ENCODE results near the gene FIBP.

Gene FIBP

DNA sequence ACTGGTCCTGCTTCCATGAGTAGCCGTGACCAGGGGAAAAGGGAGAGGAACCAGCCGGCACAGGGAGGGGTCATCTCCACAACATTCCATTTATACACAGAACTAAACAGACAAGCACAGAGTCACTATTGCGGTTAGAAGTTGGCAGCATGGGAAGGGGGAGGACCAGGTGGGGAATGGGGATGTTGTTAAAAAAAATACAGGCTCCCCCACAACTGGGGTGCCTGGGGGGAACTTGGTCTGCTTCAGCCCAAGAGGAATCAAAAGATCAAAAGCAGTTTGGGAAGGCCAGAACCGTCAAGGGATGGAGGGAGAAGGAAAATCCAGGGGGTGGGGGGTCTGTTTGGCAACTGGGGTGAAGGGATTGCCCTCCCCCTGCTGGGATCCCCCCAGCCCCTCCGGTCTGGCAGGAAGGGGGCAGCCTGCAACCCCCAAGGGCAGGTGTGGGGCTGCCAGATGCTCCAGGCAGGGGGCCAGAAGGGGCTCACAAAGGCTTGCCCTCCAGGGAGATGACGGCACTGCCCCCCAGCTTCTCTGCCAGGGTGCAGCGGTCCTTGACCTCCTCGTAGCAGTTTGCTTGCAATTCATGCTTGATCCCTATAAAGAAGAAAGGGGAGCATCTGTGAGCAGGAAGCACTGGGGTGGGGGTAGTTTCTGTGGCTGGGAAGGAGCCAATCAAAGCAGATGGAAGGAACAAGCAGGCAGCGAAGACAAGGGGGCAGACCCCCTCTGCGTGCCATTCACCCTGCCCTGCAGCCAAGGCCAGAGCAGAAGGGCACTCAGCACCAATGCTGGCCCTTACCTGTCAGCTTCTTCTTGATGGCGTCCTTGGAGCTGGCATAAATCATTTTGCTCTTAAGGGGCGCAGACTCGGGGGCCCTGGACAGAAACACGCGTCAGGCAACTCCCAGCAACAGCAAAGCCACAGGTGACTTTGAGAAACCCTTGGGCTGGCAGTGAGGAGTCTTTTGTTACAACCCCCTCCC lies 33.1 kb downstream of the FIBP start:
- Histone ChIP-seq H3K36me3 (peaks cover 62% of the 10 kb centered on the region), H3K4me1 (ENCODE audit: control insufficient read depth in 1 of 2, insufficient read depth in 1 of 2, low read depth in 1 of 2, low read length in 1 of 2) (peaks cover 46 to 51% of the 10 kb centered on the region in 2 experiments), H3K9me3 (no peaks in the 10 kb centered on the region), H3K27ac (peak overlapping the region; percentile 96), H3K4me3 (ENCODE audit: low read depth in 1 of 2, low read length in 1 of 2) (peak overlapping the region in 1 of 2 experiments; percentile 97), H3K27me3 (no peaks in the 10 kb centered on the region)
- TF ChIP-seq, protein P1, sequence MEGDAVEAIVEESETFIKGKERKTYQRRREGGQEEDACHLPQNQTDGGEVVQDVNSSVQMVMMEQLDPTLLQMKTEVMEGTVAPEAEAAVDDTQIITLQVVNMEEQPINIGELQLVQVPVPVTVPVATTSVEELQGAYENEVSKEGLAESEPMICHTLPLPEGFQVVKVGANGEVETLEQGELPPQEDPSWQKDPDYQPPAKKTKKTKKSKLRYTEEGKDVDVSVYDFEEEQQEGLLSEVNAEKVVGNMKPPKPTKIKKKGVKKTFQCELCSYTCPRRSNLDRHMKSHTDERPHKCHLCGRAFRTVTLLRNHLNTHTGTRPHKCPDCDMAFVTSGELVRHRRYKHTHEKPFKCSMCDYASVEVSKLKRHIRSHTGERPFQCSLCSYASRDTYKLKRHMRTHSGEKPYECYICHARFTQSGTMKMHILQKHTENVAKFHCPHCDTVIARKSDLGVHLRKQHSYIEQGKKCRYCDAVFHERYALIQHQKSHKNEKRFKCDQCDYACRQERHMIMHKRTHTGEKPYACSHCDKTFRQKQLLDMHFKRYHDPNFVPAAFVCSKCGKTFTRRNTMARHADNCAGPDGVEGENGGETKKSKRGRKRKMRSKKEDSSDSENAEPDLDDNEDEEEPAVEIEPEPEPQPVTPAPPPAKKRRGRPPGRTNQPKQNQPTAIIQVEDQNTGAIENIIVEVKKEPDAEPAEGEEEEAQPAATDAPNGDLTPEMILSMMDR (IDR thresholded peaks at IDR 0.05): no peak

DNA sequence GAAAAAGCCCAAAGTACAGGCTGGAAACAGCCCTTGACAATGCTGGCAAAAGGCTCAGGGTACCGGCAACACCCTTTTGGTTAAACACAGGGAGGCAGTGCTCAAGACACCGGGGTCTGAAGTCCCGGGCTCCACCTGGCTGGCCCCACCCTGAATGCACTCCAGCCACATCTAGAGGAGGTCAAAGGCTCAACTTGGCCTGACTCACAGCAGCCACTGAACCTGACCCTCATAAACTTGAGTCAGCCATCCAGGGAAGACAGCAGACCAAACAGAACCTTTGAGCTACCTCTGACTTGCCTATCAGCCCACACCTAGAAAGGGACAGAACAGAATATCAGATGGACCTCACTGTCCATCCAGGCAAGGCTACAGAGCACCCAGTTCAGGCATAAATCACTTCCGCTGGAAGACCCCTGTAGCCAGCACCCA lies 34.1 kb downstream of the FIBP start:
- Histone ChIP-seq H3K27ac (peak overlapping the region; percentile 96), H3K27me3 (no peaks in the 10 kb centered on the region), H3K4me3 (ENCODE audit: low read depth in 1 of 2, low read length in 1 of 2) (no peak overlapping the region), H3K4me1 (ENCODE audit: control insufficient read depth in 1 of 2, insufficient read depth in 1 of 2, low read depth in 1 of 2, low read length in 1 of 2) (peaks cover 38 to 43% of the 10 kb centered on the region in 2 experiments), H3K36me3 (peaks cover 66% of the 10 kb centered on the region), H3K9me3 (no peaks in the 10 kb centered on the region)
- TF ChIP-seq, protein P1 (IDR thresholded peaks at IDR 0.05): no peak

DNA sequence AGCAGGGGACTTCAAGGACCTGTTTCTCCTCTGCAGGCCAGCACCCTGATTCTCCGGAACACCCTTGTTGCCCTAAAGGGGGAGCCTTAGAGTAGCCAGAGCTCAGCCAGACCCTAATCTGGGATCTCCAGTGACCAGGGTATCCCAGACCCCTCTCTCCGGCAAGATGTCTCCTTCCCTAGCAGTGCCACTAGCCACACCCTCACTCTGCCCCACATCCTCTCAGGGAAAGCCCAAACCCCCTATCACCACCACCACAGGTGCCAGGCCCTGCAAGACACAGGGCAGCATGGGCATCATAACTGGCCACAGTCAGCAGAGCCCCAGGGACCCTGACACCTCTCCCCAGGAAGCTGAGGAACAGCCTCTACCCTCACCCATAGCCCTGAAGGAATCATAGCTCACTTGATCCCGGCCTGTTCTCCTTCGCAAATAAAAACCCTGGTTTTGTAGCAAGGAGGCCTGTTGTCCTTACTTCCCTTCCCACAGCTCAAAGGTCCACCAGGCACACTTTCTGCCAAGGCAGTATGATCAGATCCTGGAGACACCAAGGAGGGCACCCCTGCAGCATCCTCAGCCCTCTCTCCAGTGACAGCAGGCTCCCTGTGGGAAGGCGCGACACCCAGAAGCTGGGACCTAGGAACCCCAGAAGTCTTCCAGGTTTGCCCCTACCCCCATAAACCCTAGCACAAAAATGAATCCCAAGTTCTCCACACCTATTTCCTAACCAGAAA lies 34.9 kb downstream of the FIBP start:
- Histone ChIP-seq H3K27ac (peak overlapping the region; percentile 96), H3K4me1 (ENCODE audit: control insufficient read depth in 1 of 2, insufficient read depth in 1 of 2, low read depth in 1 of 2, low read length in 1 of 2) (peaks cover 31 to 35% of the 10 kb centered on the region in 2 experiments), H3K36me3 (peaks cover 66% of the 10 kb centered on the region), H3K9me3 (no peaks in the 10 kb centered on the region), H3K4me3 (ENCODE audit: low read depth in 1 of 2, low read length in 1 of 2) (no peak overlapping the region), H3K27me3 (no peaks in the 10 kb centered on the region)
- TF ChIP-seq, protein P1 (IDR thresholded peaks at IDR 0.05): no peak

DNA sequence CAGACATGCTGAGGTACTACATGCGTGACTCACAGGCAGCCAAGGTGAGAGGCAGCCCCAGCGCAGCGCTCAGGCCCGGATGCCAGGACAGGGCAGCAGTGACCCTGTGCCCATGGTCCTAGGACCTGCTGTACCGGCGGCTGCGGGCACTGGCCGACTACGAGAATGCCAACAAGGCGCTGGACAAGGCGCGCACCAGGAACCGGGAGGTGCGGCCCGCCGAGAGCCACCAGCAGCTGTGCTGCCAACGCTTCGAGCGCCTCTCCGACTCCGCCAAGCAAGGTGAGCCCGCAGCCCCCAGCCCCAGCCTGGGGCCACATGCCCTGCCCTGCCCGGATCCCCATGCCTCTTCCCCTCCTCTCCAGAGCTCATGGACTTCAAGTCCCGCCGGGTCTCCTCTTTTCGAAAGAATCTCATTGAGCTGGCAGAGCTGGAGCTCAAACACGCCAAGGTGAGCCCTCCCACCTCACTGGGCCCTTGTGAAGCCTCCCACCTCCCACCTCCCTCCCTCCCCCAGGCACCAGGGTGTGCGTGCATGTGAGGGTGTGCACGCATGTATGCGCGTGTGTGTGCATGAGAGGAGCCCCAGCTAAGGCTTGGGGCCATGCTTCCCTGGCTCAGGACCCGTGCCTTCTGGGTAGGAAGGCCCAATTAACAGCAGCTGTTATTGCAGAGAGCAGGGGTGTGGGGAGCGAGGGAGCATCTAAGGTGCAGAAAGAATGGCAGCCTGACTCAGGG lies 35.6 kb downstream of the FIBP start:
- H3K36me3 ChIP-seq: peaks cover 66% of the 10 kb centered on the region

More for the DNA sequence above, 35.6 kb downstream of the FIBP start:
- Histone ChIP-seq H3K27me3 (no peaks in the 10 kb centered on the region), H3K27ac (peak overlapping the region; percentile 96), H3K4me1 (ENCODE audit: control insufficient read depth in 1 of 2, insufficient read depth in 1 of 2, low read depth in 1 of 2, low read length in 1 of 2) (peaks cover 29 to 34% of the 10 kb centered on the region in 2 experiments), H3K9me3 (no peaks in the 10 kb centered on the region), H3K4me3 (ENCODE audit: low read depth in 1 of 2, low read length in 1 of 2) (no peak overlapping the region)
- TF ChIP-seq, protein P1 (IDR thresholded peaks at IDR 0.05): no peak

Data from neutrophil (primary cell).